ENCODE data around the gene RRAGC. TPM values are rescaled to one million over a fixed set of nuclear protein-coding genes. Genes with fewer than 3 reads are reported as not detected.

Gene RRAGC
- total and polyA plus RNA-seq, 10 of the 15 experiments (the other 5 are each of a cell fraction or from before 2014, with no cell fraction given): 5.5 to 22.1 (median 15.0) TPM

GRCh38 chr1:38791892-38792291 lies 67.7 kb downstream of the RRAGC start:
- Histone ChIP-seq H3K4me1 (ENCODE audit: control insufficient read depth, insufficient read depth, low read length) (no peaks in the 10 kb centered on the region), H3K79me2 (ENCODE audit: control insufficient read depth, insufficient read depth, low read length) (no peaks in the 10 kb centered on the region), H3K4me3 (no peak overlapping the region), H3K27me3 (replicated peaks in 1 of 2; ENCODE audit: control insufficient read depth in 2 of 2, insufficient read depth in 2 of 2, low read length in 1 of 2) (no peaks in the 10 kb centered on the region; a peak in 2 of 4 replicates), H3K27ac (ENCODE audit: control insufficient read depth, insufficient read depth) (no peak overlapping the region), H2AFZ (ENCODE audit: control insufficient read depth, low read depth, low read length) (no peak overlapping the region), H3K9ac (ENCODE audit: control insufficient read depth, insufficient read depth, low read length) (no peak overlapping the region), H3K36me3 (ENCODE audit: control insufficient read depth in 2 of 2, insufficient read depth in 2 of 2, low read length in 1 of 2) (no peaks in the 10 kb centered on the region), H3K9me3 (replicated peaks; ENCODE audit: control insufficient read depth, insufficient read depth, low read length) (peaks cover 4% of the 10 kb centered on the region; the same call in 1 of the 3 replicates), H4K20me1 (ENCODE audit: control insufficient read depth, insufficient read depth) (no peaks in the 10 kb centered on the region), H3K4me2 (ENCODE audit: control insufficient read depth, insufficient read depth) (no peak overlapping the region)
- DNase-seq (ENCODE audit: low read depth, low spot score): no peak
- CTCF ChIA-PET: interaction anchor here (1.2 kb wide), 1 partner anchor 10 kb away, joined by 3 read pairs; no protein-coding TSS in a partner anchor
- POLR2A ChIA-PET: interaction anchor here (0.5 kb wide), 1 partner anchor 113 kb away, joined by 3 read pairs; no protein-coding TSS in a partner anchor
- no TSS peak for BruUV-seq (replicated peaks)
- RAD21 ChIA-PET (ENCODE audit: unreplicated experiment): no interaction called here
- no peak for ATAC-seq
- 7% methylated on average over 1 of the region's 1 CpG for WGBS (ENCODE audit: insufficient coverage, insufficient replicate concordance, low lambda C conversion rate, missing lambda C conversion rate)
- no peak for FAIRE-seq
- in situ Hi-C loops (cut with MboI): no loop called here
- intact Hi-C loops (cut with micrococcal nuclease; ENCODE audit: unreplicated experiment): no loop called here
- SMC1A ChIA-PET (ENCODE audit: uncharacterized antibody, unreplicated experiment): no interaction called here
- TF ChIP-seq MYB (IDR thresholded peaks at IDR 0.05; ENCODE audit: borderline replicate concordance, low read depth, low read length) (no peak), SUPT20H (IDR thresholded peaks at IDR 0.05; ENCODE audit: borderline replicate concordance, control insufficient read depth, low read depth, low read length) (no peak), RELA (IDR thresholded peaks at IDR 0.05; ENCODE audit: borderline replicate concordance, partially characterized antibody) (no peak), RB1 (IDR thresholded peaks at IDR 0.05; ENCODE audit: borderline replicate concordance) (no peak), RELB (IDR thresholded peaks at IDR 0.05; ENCODE audit: low read depth) (no peak), SREBF2 (IDR thresholded peaks at IDR 0.05; ENCODE audit: low read length) (no peak), ZNF622 (IDR thresholded peaks at IDR 0.05) (no peak), ASH2L (IDR thresholded peaks at IDR 0.05; ENCODE audit: borderline replicate concordance, low read depth) (no peak), ZBED1 (IDR thresholded peaks at IDR 0.05; ENCODE audit: borderline replicate concordance) (no peak), MEF2B (IDR thresholded peaks at IDR 0.05; ENCODE audit: partially characterized antibody, poor library complexity, severe bottlenecking) (no peak), PBX3 (IDR thresholded peaks at IDR 0.05; ENCODE audit: insufficient replicate concordance, low read depth, low read length) (no peak), BCL3 (IDR thresholded peaks at IDR 0.05; ENCODE audit: borderline replicate concordance, insufficient read depth, low read depth, low read length, poor library complexity, severe bottlenecking) (no peak), TCF7 (IDR thresholded peaks at IDR 0.05; ENCODE audit: borderline replicate concordance) (no peak), CBX5 (IDR thresholded peaks at IDR 0.05; ENCODE audit: low read depth) (no peak), IKZF1 (conservative IDR thresholded peaks at IDR 0.05) (no peak), DPF2 (IDR thresholded peaks at IDR 0.05) (no peak), EGR1 (IDR thresholded peaks at IDR 0.05; ENCODE audit: borderline replicate concordance in 1 of 2, low read depth in 2 of 2, low read length in 2 of 2) (no peak), SUZ12 (IDR thresholded peaks at IDR 0.05; ENCODE audit: unreplicated experiment) (no peak)
